ENCODE data around the gene GPR158.
"Not testable (repeated sequence)": the region's sequence is repeated elsewhere in the genome, so short reads cannot be mapped to it uniquely, and the experiment has no call there.

GPR158 gene

DNA sequence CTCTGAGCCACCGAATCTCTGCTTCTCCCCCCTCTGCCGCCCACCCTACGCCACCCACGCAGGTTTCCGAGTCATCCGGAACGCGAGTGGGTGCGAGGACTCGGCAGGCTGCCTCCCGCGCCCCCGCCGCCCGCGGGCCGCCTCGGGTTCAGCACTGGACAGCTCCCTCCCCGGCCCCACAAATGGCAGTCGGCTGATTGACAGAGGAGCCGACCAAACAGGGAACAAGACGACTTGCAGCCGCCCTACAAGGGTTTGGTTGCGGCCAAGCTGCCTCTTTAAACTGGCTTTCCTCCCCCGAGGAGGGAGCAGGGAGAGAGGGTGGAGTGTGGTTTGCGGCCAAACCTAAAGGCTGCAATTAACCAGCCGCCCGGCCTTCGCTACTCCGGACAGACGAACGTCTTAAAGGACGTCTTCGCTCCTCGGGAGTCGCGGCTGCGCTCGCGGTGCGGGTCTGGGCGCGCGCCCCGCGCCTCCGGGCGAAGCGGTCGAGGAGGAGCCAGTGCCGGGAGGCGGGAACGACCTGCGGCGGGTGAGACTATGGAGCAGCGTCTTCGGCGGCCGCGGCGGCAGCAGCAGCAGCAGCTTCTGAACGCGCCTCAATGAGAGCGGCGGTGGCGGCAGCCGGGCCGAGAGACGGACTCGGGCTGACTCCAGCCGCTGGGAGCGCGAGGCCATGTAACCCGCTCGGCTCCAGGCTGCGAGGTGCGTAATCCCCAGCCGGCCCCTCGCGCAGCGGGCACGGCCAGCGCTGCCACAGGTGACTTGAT, at the start of gene GPR158:
GPR158 (plus strand) TSS at position 541 of the 770 bp plus-strand sequence. CDS start 420 bp downstream, outside the sequence.
- no peaks in the 10 kb centered on the region for H3K79me2 ChIP-seq (ENCODE audit: control insufficient read depth, insufficient read depth, low read length, unreplicated experiment)
- peak within 1 kb of the TSS; percentile 30 for H3K4me3 ChIP-seq (ENCODE audit: low read depth, low read length)
- no peak within 1 kb of the TSS for H2AFZ ChIP-seq (ENCODE audit: low read length, unreplicated experiment)
- no peaks in the 10 kb centered on the region for H3K36me3 ChIP-seq (ENCODE audit: insufficient read depth, low read length)
- H3K4me1 ChIP-seq (ENCODE audit: control insufficient read depth, insufficient read depth, low read length, unreplicated experiment) = no peaks in the 10 kb centered on the region
- no peak within 1 kb of the TSS for H3K27ac ChIP-seq (ENCODE audit: low read depth, low read length)
- peaks cover 83% of the 10 kb centered on the region for H3K27me3 ChIP-seq (ENCODE audit: insufficient read depth, low read length)

DNA sequence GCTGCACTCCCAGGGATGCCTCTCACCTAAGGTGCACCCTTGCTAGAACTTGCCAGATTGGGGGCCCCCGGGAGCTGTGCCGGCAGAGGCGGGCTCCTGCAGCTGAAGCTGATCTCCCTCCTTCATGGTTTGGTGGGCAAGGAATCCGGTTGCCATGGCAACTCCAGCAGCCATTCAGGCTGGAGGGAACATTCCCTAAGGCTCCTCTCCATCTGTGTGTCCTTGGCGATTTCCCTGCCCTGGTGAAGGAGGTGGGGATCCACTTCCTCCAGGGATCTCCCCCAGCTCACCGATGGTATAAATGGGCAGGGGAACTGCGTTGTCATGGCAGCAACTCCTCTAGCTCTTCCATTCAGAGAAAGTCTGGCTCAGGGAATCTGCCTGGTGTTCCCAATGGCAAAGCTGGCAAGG, 49.6 kb upstream of the GPR158 start:
- Histone ChIP-seq H3K27ac (ENCODE audit: low read depth, low read length) (no peak overlapping the region), H3K27me3 (ENCODE audit: insufficient read depth, low read length) (peaks cover 21% of the 10 kb centered on the region; the same call in 1 of the 2 replicates), H3K79me2 (ENCODE audit: control insufficient read depth, insufficient read depth, low read length, unreplicated experiment) (no peaks in the 10 kb centered on the region), H3K4me1 (ENCODE audit: control insufficient read depth, insufficient read depth, low read length, unreplicated experiment) (no peaks in the 10 kb centered on the region), H3K36me3 (ENCODE audit: insufficient read depth, low read length) (no peaks in the 10 kb centered on the region), H2AFZ (ENCODE audit: low read length, unreplicated experiment) (no peak overlapping the region), H3K4me3 (ENCODE audit: low read depth, low read length) (no peak overlapping the region)

- Histone ChIP-seq H3K36me3 (ENCODE audit: insufficient read depth, low read length) (no peaks in the 10 kb centered on the region), H3K4me3 (ENCODE audit: low read depth, low read length) (no peak overlapping the region), H2AFZ (ENCODE audit: low read length, unreplicated experiment) (no peak overlapping the region), H3K4me1 (ENCODE audit: control insufficient read depth, insufficient read depth, low read length, unreplicated experiment) (no peaks in the 10 kb centered on the region), H3K79me2 (ENCODE audit: control insufficient read depth, insufficient read depth, low read length, unreplicated experiment) (no peaks in the 10 kb centered on the region), H3K27ac (ENCODE audit: low read depth, low read length) (no peak overlapping the region), H3K27me3 (ENCODE audit: insufficient read depth, low read length) (peaks cover 9% of the 10 kb centered on the region; the same call in 1 of the 2 replicates)
Observed at GRCh38 chr10:25129592-25129991, 45.2 kb upstream of the GPR158 start.

DNA sequence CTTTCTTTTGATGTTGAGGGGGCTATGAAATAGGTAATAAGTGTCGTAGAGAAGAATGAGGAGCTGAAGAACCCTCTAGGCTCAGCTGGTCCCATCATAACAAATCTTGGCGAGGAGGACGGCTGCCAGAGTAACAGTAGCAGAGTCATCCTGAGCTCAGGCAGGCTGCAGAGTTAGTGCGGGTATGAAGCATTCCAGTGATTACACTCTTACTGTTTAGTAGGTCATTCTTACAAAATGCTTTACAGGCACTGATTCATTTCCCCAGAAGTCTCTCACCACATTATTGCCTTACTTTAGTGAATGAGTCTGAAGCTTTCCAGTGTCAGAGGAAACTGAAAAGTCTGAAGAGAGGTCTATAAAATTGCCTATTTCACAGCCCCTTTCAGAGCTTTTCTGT, 43.9 kb upstream of the GPR158 start:
- H3K27ac ChIP-seq (ENCODE audit: low read depth, low read length) = no peak overlapping the region
- H2AFZ ChIP-seq (ENCODE audit: low read length, unreplicated experiment) = no peak overlapping the region
- H3K4me3 ChIP-seq (ENCODE audit: low read depth, low read length) = no peak overlapping the region
- no peaks in the 10 kb centered on the region for H3K4me1 ChIP-seq (ENCODE audit: control insufficient read depth, insufficient read depth, low read length, unreplicated experiment)
- H3K79me2 ChIP-seq (ENCODE audit: control insufficient read depth, insufficient read depth, low read length, unreplicated experiment) = no peaks in the 10 kb centered on the region
- peaks cover 1% of the 10 kb centered on the region; the same call in 1 of the 2 replicates for H3K27me3 ChIP-seq (ENCODE audit: insufficient read depth, low read length)
- H3K36me3 ChIP-seq (ENCODE audit: insufficient read depth, low read length) = no peaks in the 10 kb centered on the region

- no peaks in the 10 kb centered on the region for H3K4me1 ChIP-seq (ENCODE audit: control insufficient read depth, insufficient read depth, low read length, unreplicated experiment)
- H3K79me2 ChIP-seq (ENCODE audit: control insufficient read depth, insufficient read depth, low read length, unreplicated experiment) = no peaks in the 10 kb centered on the region
- no peak overlapping the region for H2AFZ ChIP-seq (ENCODE audit: low read length, unreplicated experiment)
- H3K4me3 ChIP-seq (ENCODE audit: low read depth, low read length) = no peak overlapping the region
- no peaks in the 10 kb centered on the region for H3K27me3 ChIP-seq (ENCODE audit: insufficient read depth, low read length)
- no peaks in the 10 kb centered on the region for H3K36me3 ChIP-seq (ENCODE audit: insufficient read depth, low read length)
- no peak overlapping the region for H3K27ac ChIP-seq (ENCODE audit: low read depth, low read length)
Observed at GRCh38 chr10:25142116-25142864, 32.5 kb upstream of the GPR158 start.

DNA sequence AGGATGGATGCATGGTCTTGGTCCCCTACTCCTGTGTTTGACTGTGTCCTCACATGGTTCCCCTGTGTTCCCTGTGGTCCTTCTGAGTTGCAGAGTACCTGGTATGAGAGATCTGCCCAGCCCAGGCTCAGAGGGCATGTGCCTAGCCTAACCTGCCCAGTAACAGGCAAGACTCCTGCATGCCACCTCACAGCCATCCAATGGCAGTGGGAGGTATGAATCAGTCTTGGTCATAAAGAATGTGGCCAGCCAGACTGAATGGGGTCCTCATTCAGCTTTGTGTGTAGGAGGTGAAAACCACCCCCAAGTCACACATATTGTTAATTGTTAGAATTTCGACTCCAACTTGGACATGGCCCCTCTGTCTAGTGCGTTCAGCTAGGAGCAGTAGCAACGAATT, 17.2 kb upstream of the GPR158 start:
- no peak overlapping the region for H3K4me3 ChIP-seq (ENCODE audit: low read depth, low read length)
- H3K36me3 ChIP-seq (ENCODE audit: insufficient read depth, low read length) = no peaks in the 10 kb centered on the region
- H3K4me1 ChIP-seq (ENCODE audit: control insufficient read depth, insufficient read depth, low read length, unreplicated experiment) = no peaks in the 10 kb centered on the region
- no peak overlapping the region for H3K27ac ChIP-seq (ENCODE audit: low read depth, low read length)
- H3K27me3 ChIP-seq (ENCODE audit: insufficient read depth, low read length) = peaks cover 16% of the 10 kb centered on the region; the same call in 1 of the 2 replicates
- H2AFZ ChIP-seq (ENCODE audit: low read length, unreplicated experiment) = no peak overlapping the region
- H3K79me2 ChIP-seq (ENCODE audit: control insufficient read depth, insufficient read depth, low read length, unreplicated experiment) = no peaks in the 10 kb centered on the region

DNA sequence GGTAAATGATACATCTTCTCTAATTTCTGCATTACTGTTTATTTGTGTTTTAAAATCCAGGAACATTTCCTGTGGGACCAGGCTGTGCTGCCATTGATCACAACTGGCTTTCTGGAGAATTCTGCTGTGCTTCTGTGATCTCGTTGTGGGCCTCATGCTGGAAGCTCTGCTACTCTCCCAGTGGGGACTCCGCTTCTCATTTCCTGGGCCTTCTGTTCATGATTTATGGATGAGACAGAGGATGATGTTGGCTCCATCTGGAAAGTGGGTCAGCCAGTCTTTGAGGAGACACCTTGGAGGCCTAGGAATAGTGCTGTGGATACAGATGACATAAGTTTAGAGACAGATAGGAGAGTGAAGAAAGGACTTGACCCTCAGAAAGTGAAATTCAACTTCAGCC, 15.2 kb upstream of the GPR158 start:
- no peaks in the 10 kb centered on the region for H3K36me3 ChIP-seq (ENCODE audit: insufficient read depth, low read length)
- no peak overlapping the region for H3K4me3 ChIP-seq (ENCODE audit: low read depth, low read length)
- no peak overlapping the region for H2AFZ ChIP-seq (ENCODE audit: low read length, unreplicated experiment)
- H3K27ac ChIP-seq (ENCODE audit: low read depth, low read length) = no peak overlapping the region
- no peaks in the 10 kb centered on the region for H3K79me2 ChIP-seq (ENCODE audit: control insufficient read depth, insufficient read depth, low read length, unreplicated experiment)
- H3K4me1 ChIP-seq (ENCODE audit: control insufficient read depth, insufficient read depth, low read length, unreplicated experiment) = no peaks in the 10 kb centered on the region
- 0 out of 2 replicates have a peak, but pooled peaks cover 5% of the 10 kb centered on the region for H3K27me3 ChIP-seq (ENCODE audit: insufficient read depth, low read length)

- Histone ChIP-seq H3K27me3 (ENCODE audit: insufficient read depth, low read length) (peaks cover 18% of the 10 kb centered on the region), H3K4me1 (ENCODE audit: control insufficient read depth, insufficient read depth, low read length, unreplicated experiment) (no peaks in the 10 kb centered on the region), H3K4me3 (ENCODE audit: low read depth, low read length) (no peak overlapping the region), H3K27ac (ENCODE audit: low read depth, low read length) (no peak overlapping the region), H3K79me2 (ENCODE audit: control insufficient read depth, insufficient read depth, low read length, unreplicated experiment) (no peaks in the 10 kb centered on the region), H2AFZ (ENCODE audit: low read length, unreplicated experiment) (no peak overlapping the region), H3K36me3 (ENCODE audit: insufficient read depth, low read length) (no peaks in the 10 kb centered on the region)
Observed at GRCh38 chr10:25162391-25162790, 12.4 kb upstream of the GPR158 start.

DNA sequence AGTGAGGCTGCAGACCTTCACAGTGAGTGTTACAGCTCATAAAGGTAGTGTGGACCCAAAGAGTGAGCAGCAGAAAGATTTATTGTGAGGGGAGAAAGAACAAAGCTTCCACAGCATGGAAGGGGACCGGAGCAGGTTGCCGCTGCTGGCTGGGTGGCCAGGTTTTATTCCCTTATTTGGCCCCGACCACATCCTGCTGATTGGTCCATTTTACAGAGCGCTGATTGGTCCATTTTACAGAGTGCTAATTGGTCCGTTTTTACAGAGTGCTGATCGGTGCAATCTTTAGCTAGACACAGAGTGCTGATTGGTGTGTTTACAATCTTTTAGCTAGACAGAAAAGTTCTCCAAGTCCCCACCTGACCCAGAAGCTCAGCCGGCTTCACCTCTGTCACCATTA, 11.3 kb upstream of the GPR158 start:
- H3K27me3 ChIP-seq (ENCODE audit: insufficient read depth, low read length) = peaks cover 20% of the 10 kb centered on the region
- H3K79me2 ChIP-seq (ENCODE audit: control insufficient read depth, insufficient read depth, low read length, unreplicated experiment); H2AFZ ChIP-seq (ENCODE audit: low read length, unreplicated experiment); H3K27ac ChIP-seq (ENCODE audit: low read depth, low read length); H3K36me3 ChIP-seq (ENCODE audit: insufficient read depth, low read length); H3K4me1 ChIP-seq (ENCODE audit: control insufficient read depth, insufficient read depth, low read length, unreplicated experiment); H3K4me3 ChIP-seq (ENCODE audit: low read depth, low read length): not testable (repeated sequence)

DNA sequence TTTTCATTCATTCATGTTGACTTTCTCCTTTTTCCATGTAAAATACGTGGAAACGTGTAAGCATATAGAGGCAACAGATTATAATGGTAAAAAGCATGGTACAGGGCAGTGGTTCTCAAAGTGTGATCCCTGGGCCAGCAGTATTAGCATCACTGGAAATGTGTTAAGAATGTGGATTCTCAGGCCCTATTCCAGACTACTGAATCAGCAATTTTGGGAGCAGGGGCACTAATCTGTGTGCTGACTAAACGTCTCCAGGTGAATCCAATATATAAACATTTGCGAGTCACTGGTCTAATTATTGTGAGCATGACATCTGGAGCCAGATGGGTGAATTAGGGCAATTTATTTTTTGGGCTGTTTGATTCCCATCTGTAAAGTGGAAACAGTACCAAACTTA, 5.1 kb upstream of the GPR158 start:
- Histone ChIP-seq H3K36me3 (ENCODE audit: insufficient read depth, low read length) (no peaks in the 10 kb centered on the region), H2AFZ (ENCODE audit: low read length, unreplicated experiment) (no peak overlapping the region), H3K79me2 (ENCODE audit: control insufficient read depth, insufficient read depth, low read length, unreplicated experiment) (no peaks in the 10 kb centered on the region), H3K4me3 (ENCODE audit: low read depth, low read length) (no peak overlapping the region), H3K4me1 (ENCODE audit: control insufficient read depth, insufficient read depth, low read length, unreplicated experiment) (no peaks in the 10 kb centered on the region), H3K27me3 (ENCODE audit: insufficient read depth, low read length) (peaks cover 68% of the 10 kb centered on the region), H3K27ac (ENCODE audit: low read depth, low read length) (no peak overlapping the region)

- Histone ChIP-seq H3K36me3 (ENCODE audit: insufficient read depth, low read length) (no peaks in the 10 kb centered on the region), H2AFZ (ENCODE audit: low read length, unreplicated experiment) (no peak overlapping the region), H3K27ac (ENCODE audit: low read depth, low read length) (no peak overlapping the region), H3K4me3 (ENCODE audit: low read depth, low read length) (no peak overlapping the region), H3K79me2 (ENCODE audit: control insufficient read depth, insufficient read depth, low read length, unreplicated experiment) (no peaks in the 10 kb centered on the region), H3K4me1 (ENCODE audit: control insufficient read depth, insufficient read depth, low read length, unreplicated experiment) (no peaks in the 10 kb centered on the region), H3K27me3 (ENCODE audit: insufficient read depth, low read length) (peaks cover 72% of the 10 kb centered on the region)
Observed at GRCh38 chr10:25170627-25171026, 4.2 kb upstream of the GPR158 start.
